GM19351 (cell line): Measurements from ENCODE around the gene EIF4E3.

ENCODE experiments used
- ATAC-seq: cut with Tn5 transposase; IDR thresholded peaks from one replicate; pipeline ENCODE4 v1.9.1; 2021; ENCODE audit warnings: mild to moderate bottlenecking, moderate library complexity; ENCODE audit not compliant: unreplicated experiment

EIF4E3 gene

GRCh38 chr3:71723452-71724170 lies 1.6 kb downstream of the EIF4E3 start:
- peak; percentile 44 for ATAC-seq

- ATAC-seq, result no peak
These were observed 2.5 kb downstream of the EIF4E3 start for GRCh38 chr3:71722693-71723092.

GRCh38 chr3:71721651-71722157 lies 3.5 kb downstream of the EIF4E3 start:
- ATAC-seq, result no peak

GRCh38 chr3:71721002-71721401 lies 4.2 kb downstream of the EIF4E3 start:
- ATAC-seq, result no peak

GRCh38 chr3:71718072-71718471 lies 7.1 kb downstream of the EIF4E3 start:
- ATAC-seq, result no peak

GRCh38 chr3:71714595-71714994 lies 10.6 kb downstream of the EIF4E3 start:
- no peak for ATAC-seq

- ATAC-seq, result no peak
These were observed 12.2 kb downstream of the EIF4E3 start for GRCh38 chr3:71713041-71713440.

- ATAC-seq, result peak; percentile 88
These were observed 14.2 kb downstream of the EIF4E3 start for GRCh38 chr3:71710906-71711494.

- ATAC-seq, result no peak
These were observed 15.2 kb downstream of the EIF4E3 start for GRCh38 chr3:71709908-71710511.

GRCh38 chr3:71708476-71709105 lies 16.6 kb downstream of the EIF4E3 start:
- no peak for ATAC-seq

- no peak for ATAC-seq
These were observed 17.6 kb downstream of the EIF4E3 start for GRCh38 chr3:71707595-71707994.

GRCh38 chr3:71705681-71706080 lies 19.5 kb downstream of the EIF4E3 start:
- ATAC-seq, result no peak

- ATAC-seq, result no peak
These were observed 20.3 kb downstream of the EIF4E3 start for GRCh38 chr3:71704915-71705314.

GRCh38 chr3:71703797-71704196 lies 21.4 kb downstream of the EIF4E3 start:
- no peak for ATAC-seq

GRCh38 chr3:71702131-71703024 lies 22.8 kb downstream of the EIF4E3 start:
- peak; percentile 54 for ATAC-seq

GRCh38 chr3:71701251-71701762 lies 23.9 kb downstream of the EIF4E3 start:
- no peak for ATAC-seq

GRCh38 chr3:71695000-71695482 lies 30.2 kb downstream of the EIF4E3 start:
- no peak for ATAC-seq

GRCh38 chr3:71694358-71694999 lies 30.7 kb downstream of the EIF4E3 start:
- no peak for ATAC-seq

- ATAC-seq, result no peak
These were observed 31.6 kb downstream of the EIF4E3 start for GRCh38 chr3:71693641-71694040.

- ATAC-seq, result no peak
These were observed 33.1 kb downstream of the EIF4E3 start for GRCh38 chr3:71692139-71692538.
